Heart right ventricle (tissue), 16 donors: ENCODE measurements around the gene FLRT1. TPM values are rescaled to one million over a fixed set of nuclear protein-coding genes. Genes with fewer than 3 reads are reported as not detected.
"Not testable (repeated sequence)": the region's sequence is repeated elsewhere in the genome, so short reads cannot be mapped to it uniquely, and the experiment has no call there.

Experiments used
- ATAC-seq, 8 donors: fragments of 200-7000 bp; cut with Tn5 transposase; one replicate each; pipeline ENCODE4 v1.9.1; 2020; ENCODE audit warnings: mild to moderate bottlenecking in 8 of 8, moderate library complexity in 8 of 8, moderate number of reproducible peaks in 1 of 8
- DNase-seq, 2 donors: peaks; one replicate each; pipeline ENCODE4 v3.0.0-alpha.2; 2020
- H3K27ac ChIP-seq, 10 donors: fragments of 200-600 bp; sonication (generic) in 2 of 10; one replicate each; pipeline versions ENCODE4 v1.5.0 to v1.8.0; 2020 to 2022; ENCODE audit warnings: mild to moderate bottlenecking in 3 of 10
- H3K27me3 ChIP-seq, 7 donors: fragments of 200-600 bp; one replicate each; pipeline ENCODE4 v1.8.0; 2021 to 2022; ENCODE audit warnings: mild to moderate bottlenecking in 2 of 7
- H3K36me3 ChIP-seq, 9 donors: fragments of 200-600 bp; sonication (generic) in 1 of 9; one replicate each; pipeline versions ENCODE4 v1.5.0 to v1.8.0; 2020 to 2022; ENCODE audit warnings: mild to moderate bottlenecking in 2 of 9
- H3K4me1 ChIP-seq, 9 donors: fragments of 200-600 bp; sonication (generic) in 1 of 9; one replicate each; pipeline versions ENCODE4 v1.5.0 to v1.8.0; 2020 to 2022; ENCODE audit warnings: mild to moderate bottlenecking in 4 of 9
- H3K4me3 ChIP-seq, 10 donors: fragments of 200-600 bp; sonication (generic) in 2 of 10; one replicate each; pipeline versions ENCODE4 v1.5.0 to v1.8.0; 2020 to 2022; ENCODE audit warnings: mild to moderate bottlenecking in 7 of 10, moderate library complexity in 2 of 10
- H3K9me3 ChIP-seq, 11 donors: fragments of 200-600 bp in 10 of 11; sonication (generic) in 2 of 11; one replicate each; pipeline versions ENCODE4 v1.5.0 to v1.8.0; 2013 to 2022; ENCODE audit warnings: mild to moderate bottlenecking in 2 of 11, control low read depth in 1 of 11, moderate library complexity in 1 of 11
- WGBS, 2 donors: extraction: QIAGEN DNeasy Blood & Tissue Kit; methylation state at CpG; one replicate each; pipeline ENCODE4 v1.1.7; 2013; ENCODE audit warnings: inconsistent platforms in 1 of 2; 5-methylcytosine and 5-hydroxymethylcytosine counted together
- intact Hi-C, 10 donors: fragments of 100-400 bp; cut with DNase I; formaldehyde crosslinking; loops; one replicate each; pipeline versions ENCODE4 v1.11.1 to v1.14.2; 2022
- polyA plus RNA-seq, 2 donors: library from polyadenylated mRNA; stranded (reverse); fragments of 200-250 nt; gene quantifications; one replicate each; pipeline ENCODE4 v1.2.3, GENCODE V29; 2013
- total RNA-seq, 10 donors: library from RNA; stranded (reverse); fragmentation: NEBNext Ultra II Directional in 3 of 10; extraction: Animal tissue kit (Norgen Biotek cat#: 25700) in 3 of 10; gene quantifications; one replicate each; pipeline versions ENCODE4 v1.2.1 to v1.2.4, GENCODE V29; 2021 to 2023
- TF ChIP-seq, protein P1 (sequence below), 9 donors: fragments of 200-600 bp; sonication (generic) in 2 of 9; IDR thresholded peaks; one replicate each; pipeline versions ENCODE4 v1.5.0 to v1.8.0; 2021 to 2022; ENCODE audit warnings: antibody characterized with exemption in 9 of 9, mild to moderate bottlenecking in 5 of 9, moderate library complexity in 1 of 9
- donor health status: Arrhythmogenic right ventricular cardiomyopathy.
- donor health status: ischemic (EF 13 %, LVEDD 7.1; RV severe dilation, severe dysfunction).
- donor health status: healthy with polysubstance abuse.
- donor health status: DM: no; HTN: yes; CAD: no.
- donor health status: DM: no; HTN: no; CAD: no.
- donor health status: ischemic (EF 25% LVEDD 6.9; RV normal size, moderate dysfunction).
- donor health status: ischemic (EF 25% LVEDD 5.7; RV mildly dilated, moderate dysfunction).
- donor health status: healthy.
- donor health status: DM: yes; HTN: yes; CAD: no.
- donor health status: Ischemic cardiomyopathy.
- donor health status: ischemic (EF 35%, LVEDD 5.7; RV mildly dilated, moderate dysfunction).
- donor health status: nonischemic (EF 11% LVEDD 7.7; RV severe dilation, severe dysfunction).
- donor health status: DM: yes; HTN: yes; CAD: no.
- donor health status: PGD.
- donor health status: ischemic (EF 29% LVEDD 5.4; RV normal size, mild dysfunction).
- donor health status: nonischemic (EF 23%, LVEDD 6.1; RV moderate dilation, normal function).

Gene FLRT1
- total and polyA plus RNA-seq, 12 donors, result 0.17 to 0.83 (median 0.39) TPM

DNA sequence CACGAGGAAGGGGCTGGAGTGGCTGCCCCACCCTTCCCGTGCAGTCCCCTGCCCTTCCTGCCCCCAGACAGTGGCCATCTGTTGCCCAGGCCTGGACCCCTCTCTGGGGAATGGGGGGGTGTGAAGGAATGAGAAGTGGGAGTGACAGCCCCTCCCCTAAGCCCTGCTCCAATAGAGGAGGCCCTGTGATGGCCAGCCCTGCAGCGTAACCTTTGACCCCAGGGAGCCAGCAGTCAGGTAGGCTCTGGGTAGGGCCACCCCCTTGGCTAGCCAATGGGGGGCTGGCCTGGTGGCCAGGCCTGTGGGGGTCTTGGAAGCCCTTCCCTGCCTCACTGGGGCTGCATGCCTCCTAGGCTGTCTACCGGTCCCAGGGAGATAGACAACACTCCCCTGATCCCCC lies 6.6 kb downstream of the FLRT1 start:
- DNase-seq (no peak), ATAC-seq (no peak)
- TF ChIP-seq, protein P1, sequence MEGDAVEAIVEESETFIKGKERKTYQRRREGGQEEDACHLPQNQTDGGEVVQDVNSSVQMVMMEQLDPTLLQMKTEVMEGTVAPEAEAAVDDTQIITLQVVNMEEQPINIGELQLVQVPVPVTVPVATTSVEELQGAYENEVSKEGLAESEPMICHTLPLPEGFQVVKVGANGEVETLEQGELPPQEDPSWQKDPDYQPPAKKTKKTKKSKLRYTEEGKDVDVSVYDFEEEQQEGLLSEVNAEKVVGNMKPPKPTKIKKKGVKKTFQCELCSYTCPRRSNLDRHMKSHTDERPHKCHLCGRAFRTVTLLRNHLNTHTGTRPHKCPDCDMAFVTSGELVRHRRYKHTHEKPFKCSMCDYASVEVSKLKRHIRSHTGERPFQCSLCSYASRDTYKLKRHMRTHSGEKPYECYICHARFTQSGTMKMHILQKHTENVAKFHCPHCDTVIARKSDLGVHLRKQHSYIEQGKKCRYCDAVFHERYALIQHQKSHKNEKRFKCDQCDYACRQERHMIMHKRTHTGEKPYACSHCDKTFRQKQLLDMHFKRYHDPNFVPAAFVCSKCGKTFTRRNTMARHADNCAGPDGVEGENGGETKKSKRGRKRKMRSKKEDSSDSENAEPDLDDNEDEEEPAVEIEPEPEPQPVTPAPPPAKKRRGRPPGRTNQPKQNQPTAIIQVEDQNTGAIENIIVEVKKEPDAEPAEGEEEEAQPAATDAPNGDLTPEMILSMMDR (IDR thresholded peaks at IDR 0.05), result no peak
- Histone ChIP-seq H3K4me3 (no peak overlapping the region), H3K27ac (no peak overlapping the region), H3K27me3 (peaks cover 0 to 11% (median 2%) of the 10 kb centered on the region in 7 donors), H3K36me3 (no peaks in the 10 kb centered on the region), H3K4me1 (peaks cover 0 to 2% (median 0%) of the 10 kb centered on the region in 9 donors), H3K9me3 (no peaks in the 10 kb centered on the region)
- WGBS, 2 donors, result 79 to 85% methylated on average over 4 of the region's 4 CpGs
- intact Hi-C loops, result no loop called here

- Histone ChIP-seq H3K27ac (no peak overlapping the region), H3K4me3 (no peak overlapping the region), H3K4me1 (peaks cover 0 to 7% (median 0%) of the 10 kb centered on the region in 9 donors), H3K9me3 (no peaks in the 10 kb centered on the region), H3K27me3 (no peaks in the 10 kb centered on the region), H3K36me3 (no peaks in the 10 kb centered on the region)
- no peak for ATAC-seq
- WGBS, 2 donors, result 88 to 91% methylated on average over 5 of the region's 5 CpGs
- DNase-seq, result no peak
- TF ChIP-seq, protein P1 (IDR thresholded peaks at IDR 0.05), result no peak
- intact Hi-C loops, result no loop called here
Observed at GRCh38 chr11:64043545-64043944, 7.8 kb downstream of the FLRT1 start.

DNA sequence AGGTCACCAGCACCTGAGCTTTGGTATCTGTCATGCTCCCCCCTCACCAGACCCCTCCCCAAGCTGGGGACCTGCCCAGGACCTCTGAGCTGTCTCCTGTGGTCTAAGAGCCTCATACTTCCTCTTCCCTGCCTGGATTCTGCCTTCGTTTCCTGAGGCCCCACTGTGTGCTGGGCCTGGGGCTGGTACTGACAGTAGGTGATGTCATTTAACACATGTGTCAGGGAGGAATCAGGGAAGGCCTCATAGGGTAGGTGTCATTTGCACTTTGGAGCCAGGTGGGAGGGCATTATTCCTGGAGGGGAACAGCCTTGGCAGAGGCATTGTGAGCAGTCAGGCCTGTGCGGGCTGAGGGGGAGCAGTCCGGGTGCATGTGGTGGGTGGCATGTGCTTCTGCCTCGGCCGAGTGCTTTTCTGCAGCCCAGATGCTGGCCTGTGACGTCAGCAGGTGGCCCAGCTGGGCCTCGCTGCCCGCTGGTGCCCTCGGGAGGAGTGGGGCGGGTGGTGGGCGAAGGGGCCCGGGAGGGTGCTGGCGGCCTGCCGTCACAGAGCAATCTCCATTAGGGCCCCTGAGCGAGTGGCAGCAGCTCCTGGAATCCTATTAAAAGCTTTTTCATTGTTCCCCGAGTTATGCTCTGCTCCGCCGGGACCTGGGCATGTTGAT lies 9.1 kb downstream of the FLRT1 start:
- Histone ChIP-seq H3K27ac (no peak overlapping the region), H3K9me3 (no peaks in the 10 kb centered on the region), H3K4me1 (peaks cover 0 to 7% (median 0%) of the 10 kb centered on the region in 9 donors), H3K27me3 (no peaks in the 10 kb centered on the region), H3K4me3 (no peak overlapping the region), H3K36me3 (no peaks in the 10 kb centered on the region)
- ATAC-seq (no peak), DNase-seq (no peak)
- TF ChIP-seq, protein P1 (IDR thresholded peaks at IDR 0.05), result no peak
- intact Hi-C loops, result no loop called here
- WGBS, 2 donors, result 78 to 80% methylated on average over 18 of the region's 18 CpGs

GRCh38 chr11:64045700-64046099 lies 10.0 kb downstream of the FLRT1 start:
- DNase-seq, result no peak
- Histone ChIP-seq H3K9me3 (no peaks in the 10 kb centered on the region), H3K36me3 (no peaks in the 10 kb centered on the region), H3K4me3 (no peak overlapping the region), H3K4me1 (peaks cover 0 to 7% (median 0%) of the 10 kb centered on the region in 9 donors), H3K27me3 (no peaks in the 10 kb centered on the region), H3K27ac (no peak overlapping the region)
- no peak for ATAC-seq
- intact Hi-C loops, result no loop called here
- TF ChIP-seq, protein P1 (IDR thresholded peaks at IDR 0.05), result no peak
- WGBS, 2 donors, result 90 to 98% methylated on average over 2 of the region's 2 CpGs

GRCh38 chr11:64047373-64047772 lies 11.6 kb downstream of the FLRT1 start:
- H3K4me3 ChIP-seq, H3K27ac ChIP-seq, ATAC-seq, H3K4me1 ChIP-seq, H3K36me3 ChIP-seq, H3K27me3 ChIP-seq, DNase-seq, intact Hi-C loops, H3K9me3 ChIP-seq: not testable (repeated sequence)
- 93 to 94% methylated on average over 8 of the region's 8 CpGs for WGBS, 2 donors
